DMS 273 (cell line): Measurements from ENCODE around the gene TET3.
A peak's percentile ranks its signal among the peaks of the same experiment; 100 is the strongest.
"Not testable (repeated sequence)": the region's sequence is repeated elsewhere in the genome, so short reads cannot be mapped to it uniquely, and the experiment has no call there.

Source experiments
- DNase-seq: peaks from one replicate; lab custom pipeline; 2025; ENCODE audit not compliant: unreplicated experiment; lab: John Stamatoyannopoulos, UW

Gene TET3

GRCh38 chr2:73984203-73984921 lies at the start of gene TET3:
Gene TET3 (plus strand): TSS chr2:73984910. CDS start chr2:73986404, 1,494 bp downstream.
- peak; percentile 79 for DNase-seq

- DNase-seq, result no peak
Measured at GRCh38 chr2:73935641-73936040, 49.1 kb upstream of the TET3 start.

GRCh38 chr2:73937103-73937885 lies 47.4 kb upstream of the TET3 start:
- DNase-seq, result no peak

GRCh38 chr2:73937899-73938298 lies 46.8 kb upstream of the TET3 start:
- DNase-seq, result no peak

GRCh38 chr2:73938718-73939352 lies 45.9 kb upstream of the TET3 start:
- DNase-seq, result no peak

GRCh38 chr2:73939419-73939818 lies 45.3 kb upstream of the TET3 start:
- peak; percentile 34 for DNase-seq

GRCh38 chr2:73940066-73940465 lies 44.6 kb upstream of the TET3 start:
- DNase-seq, result not testable (repeated sequence)

GRCh38 chr2:73942664-73943063 lies 42.0 kb upstream of the TET3 start:
- DNase-seq, result no peak

GRCh38 chr2:73944714-73945113 lies 40.0 kb upstream of the TET3 start:
- DNase-seq, result no peak

GRCh38 chr2:73946215-73946614 lies 38.5 kb upstream of the TET3 start:
- DNase-seq, result no peak

GRCh38 chr2:73946666-73947065 lies 38.0 kb upstream of the TET3 start:
- DNase-seq, result no peak

- no peak for DNase-seq
Measured at GRCh38 chr2:73947412-73948018, 37.2 kb upstream of the TET3 start.

- no peak for DNase-seq
Measured at GRCh38 chr2:73949802-73950201, 34.9 kb upstream of the TET3 start.

- DNase-seq, result no peak
Measured at GRCh38 chr2:73952499-73953446, 31.9 kb upstream of the TET3 start.

GRCh38 chr2:73956218-73956865 lies 28.4 kb upstream of the TET3 start:
- DNase-seq, result no peak

- DNase-seq, result no peak
Measured at GRCh38 chr2:73961274-73961673, 23.4 kb upstream of the TET3 start.

- no peak for DNase-seq
Measured at GRCh38 chr2:73961823-73962615, 22.7 kb upstream of the TET3 start.

GRCh38 chr2:73962798-73963197 lies 21.9 kb upstream of the TET3 start:
- DNase-seq, result no peak
